ENCODE data around the gene BCOR.

The BCOR gene

DNA sequence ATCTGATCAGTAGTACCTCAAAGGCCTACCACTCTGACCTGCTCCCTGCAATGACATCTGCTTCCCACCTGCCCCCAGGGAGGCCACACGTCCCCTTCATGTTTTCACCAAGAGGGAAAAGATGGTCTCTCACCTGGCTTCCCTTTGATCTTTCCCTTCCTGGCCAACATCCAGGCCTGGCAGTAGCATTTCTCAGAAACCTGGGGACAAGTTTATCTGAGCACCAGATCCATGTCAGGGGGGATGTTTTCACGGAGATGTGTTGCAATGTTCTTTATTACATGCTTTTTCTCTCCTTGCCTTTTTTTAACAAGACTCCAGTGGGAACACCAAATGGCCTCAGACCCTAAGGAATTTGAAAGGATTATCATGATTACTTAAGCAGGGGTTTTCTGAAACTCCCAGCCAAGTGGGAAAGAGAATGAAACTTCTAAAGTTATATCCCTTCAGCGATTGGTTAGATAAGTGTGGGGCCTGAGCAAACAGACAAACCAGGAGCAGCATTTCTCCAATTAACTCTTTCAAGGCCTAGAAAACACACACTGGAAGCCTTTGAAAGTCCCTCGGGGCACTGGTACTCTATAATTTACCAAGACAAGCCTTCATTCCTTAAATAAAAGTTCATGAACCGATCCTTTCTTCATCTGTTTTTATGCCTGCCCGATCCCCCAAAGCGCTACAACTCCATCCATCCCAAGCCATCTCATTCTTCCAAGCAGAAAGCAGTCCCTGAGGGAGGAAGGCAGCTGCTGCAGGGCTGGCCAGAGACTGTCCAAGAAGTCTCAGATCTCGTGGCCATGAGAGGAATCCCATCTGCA is 94.1 kb downstream of the BCOR start:
- no peak for DNase-seq (ENCODE audit: low spot score)

DNA sequence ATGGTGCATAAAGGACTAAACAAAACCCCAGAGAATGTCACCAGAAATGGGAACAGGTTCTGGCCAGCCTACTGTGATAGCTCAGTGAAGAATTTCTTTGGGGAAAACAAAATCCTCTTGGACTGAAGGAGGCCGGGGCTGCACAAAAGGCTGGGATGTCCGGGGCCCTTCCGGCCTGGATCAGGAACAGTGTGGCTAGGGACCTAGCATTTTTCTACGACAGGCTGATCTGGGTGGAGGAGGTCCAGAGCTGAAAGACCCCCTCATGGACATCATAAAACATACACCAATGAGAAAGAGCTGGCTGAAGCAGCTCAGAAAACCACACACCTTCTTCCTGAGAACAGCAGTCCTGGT is 94.7 kb downstream of the BCOR start:
- no peak for DNase-seq (ENCODE audit: low spot score)

All from pons (tissue), 1 donor.